ENCODE results near the gene EZR.

GRCh38 chr6:158868122-158868480 lies 48.9 kb upstream of the EZR start:
- TF ChIP-seq CTCF (optimal IDR thresholded peaks at IDR 0.05 in 1 of 3, IDR thresholded peaks at IDR 0.05 in 1 of 3, conservative IDR thresholded peaks at IDR 0.05 in 1 of 3; ENCODE audit: extremely low read depth in 1 of 3, insufficient read depth in 2 of 3, low read length in 3 of 3), result no peak
- TF ChIP-seq EZH2 (IDR thresholded peaks at IDR 0.05; ENCODE audit: low read length), result no peak
